SIG-M5 (cell line): ENCODE data around the gene SNX32.

Experiments
- DNase-seq: peaks from one replicate; lab custom pipeline; 2025; lab: John Stamatoyannopoulos, UW

SNX32 gene

DNA sequence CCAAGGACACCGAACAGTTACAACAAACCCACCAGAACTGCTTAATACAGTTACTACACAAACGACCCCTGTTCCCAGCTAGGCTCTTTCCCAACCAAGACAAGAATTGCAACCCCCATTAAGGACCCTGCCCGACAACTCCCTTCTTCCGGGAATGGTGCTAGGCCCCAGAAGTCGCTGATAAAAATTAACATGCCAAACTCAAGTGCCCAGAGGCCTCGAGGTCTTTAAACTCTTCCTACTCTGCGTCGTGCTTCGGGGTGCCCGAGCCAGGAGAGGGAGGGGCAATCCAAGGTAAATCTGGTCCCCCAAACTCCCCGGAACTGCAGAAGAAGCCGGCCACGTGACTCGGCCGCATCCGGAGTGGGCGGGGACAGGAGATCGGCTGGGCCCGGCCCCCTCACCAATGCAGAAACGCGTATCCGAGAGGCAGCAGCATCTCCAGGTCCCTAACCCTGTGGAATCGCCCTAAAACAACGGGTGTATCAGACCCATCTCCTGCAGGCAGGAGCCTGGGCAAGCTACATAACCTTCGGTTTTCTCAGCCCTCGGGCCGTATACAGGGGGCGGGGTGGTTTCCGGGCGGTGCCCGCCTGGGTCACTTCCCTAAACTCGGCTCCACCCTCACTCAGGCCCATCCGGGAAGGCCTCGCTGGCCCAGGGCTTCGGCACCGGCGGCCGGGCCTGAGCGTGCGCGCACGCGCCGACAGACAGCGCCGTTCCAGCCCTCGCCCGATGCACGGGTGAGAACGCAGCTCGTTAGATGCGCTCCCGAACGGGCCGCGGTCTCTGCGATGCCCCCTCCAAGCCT is 23.1 kb downstream of the SNX32 start:
- DNase-seq, result no peak

DNA sequence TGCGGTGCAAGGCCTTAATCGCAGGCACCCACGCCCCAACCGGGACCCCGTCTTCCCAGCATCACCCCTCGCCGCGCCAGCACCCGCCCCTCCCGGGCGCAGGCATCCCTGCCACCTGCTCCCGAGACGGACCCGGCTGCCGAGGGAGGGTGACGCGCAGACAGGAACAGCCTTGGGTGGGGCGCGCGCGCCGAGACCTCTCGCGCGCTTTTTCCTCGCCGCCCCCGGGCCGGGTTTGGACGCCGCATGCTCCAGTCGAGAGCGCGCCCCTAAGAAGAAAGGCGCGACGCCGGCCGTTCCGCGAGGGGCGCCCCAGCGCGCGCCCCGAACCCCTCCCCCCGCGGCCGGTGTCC is 23.7 kb downstream of the SNX32 start:
- no peak for DNase-seq

DNA sequence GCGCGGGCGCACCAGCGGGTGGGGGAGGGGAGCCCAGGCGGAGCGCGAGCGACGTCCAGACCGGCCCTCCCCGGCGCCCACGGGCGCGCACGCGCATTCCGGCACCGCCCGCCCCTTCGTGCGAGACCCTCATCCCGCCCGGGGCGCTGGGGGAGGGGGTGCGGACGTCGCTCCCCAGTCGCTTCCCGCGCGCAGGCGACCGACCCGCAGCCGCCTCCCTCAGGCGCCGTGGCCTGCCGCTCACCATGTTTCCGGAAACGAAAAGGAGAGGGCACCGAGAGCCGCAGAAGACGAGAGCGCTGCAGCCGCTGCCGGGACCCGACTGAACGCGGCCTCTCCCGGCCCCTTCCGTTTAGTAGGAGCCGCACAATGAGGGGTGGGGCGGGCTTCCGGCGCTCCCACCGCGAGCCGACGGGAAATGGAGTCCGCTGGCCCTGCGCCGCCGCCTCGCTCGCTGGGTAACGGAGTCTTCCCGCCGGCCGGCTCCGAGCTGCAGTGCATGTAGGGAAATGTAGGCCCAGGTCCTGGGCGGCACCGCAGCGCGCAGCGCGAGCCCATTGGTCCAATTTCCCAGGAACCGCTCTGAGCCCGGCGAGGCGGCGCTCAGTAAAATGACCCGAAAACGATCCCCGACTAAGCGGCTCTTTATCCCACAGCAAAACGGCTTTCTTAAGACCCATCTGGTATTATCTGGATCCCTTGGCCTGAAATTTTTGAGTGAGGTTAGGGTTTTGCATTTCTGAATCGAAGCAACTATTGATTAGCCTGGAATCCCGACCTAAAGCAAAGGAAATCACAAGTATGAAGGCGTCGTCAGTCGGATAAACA is 24.3 kb downstream of the SNX32 start, which contains the start of gene CFL1:
Gene CFL1 (minus strand): TSS at position 328 of the 828 bp plus-strand sequence. CDS start 81 bp downstream, at position 247.
- peak; percentile 77 for DNase-seq

GRCh38 chr11:65858681-65859087 is 24.9 kb downstream of the SNX32 start:
- no peak for DNase-seq

DNA sequence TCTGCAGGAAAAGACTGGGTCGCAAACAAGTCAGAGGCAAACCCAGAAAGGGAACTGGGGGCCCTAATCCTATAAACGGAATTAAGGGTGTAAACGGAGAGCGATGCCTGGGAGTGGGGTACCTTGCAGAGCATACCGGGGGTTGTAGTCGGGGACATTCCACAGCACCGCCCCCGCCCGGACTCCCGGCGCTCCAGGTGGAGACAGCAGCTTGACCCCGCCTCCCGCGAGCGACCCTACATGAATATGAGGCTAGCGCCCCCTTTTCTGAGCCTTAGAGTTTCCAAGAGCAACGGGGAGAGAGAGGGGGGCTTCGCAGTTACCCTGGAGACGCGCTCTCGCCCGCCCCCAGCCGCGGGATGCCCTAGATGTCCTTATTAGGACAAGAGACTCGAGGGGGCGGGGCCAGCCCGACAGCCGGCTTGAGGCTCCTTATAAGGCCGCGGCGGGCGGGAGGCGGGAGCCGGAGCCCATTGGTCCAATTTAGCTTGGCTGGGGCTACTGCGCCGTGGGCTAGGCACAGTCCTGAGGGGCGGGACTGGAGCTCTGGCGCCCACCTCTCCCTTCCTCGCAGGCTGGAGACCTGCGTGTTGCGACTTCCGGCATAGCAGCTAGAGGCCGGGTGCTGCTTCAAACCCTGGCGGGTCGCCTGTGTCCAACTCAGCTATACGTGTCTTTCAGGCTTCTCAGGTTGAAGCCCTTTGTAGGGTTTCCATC is 25.5 kb downstream of the SNX32 start:
- DNase-seq, result peak; percentile 95

- no peak for DNase-seq
Measured at GRCh38 chr11:65859812-65860277, 26.1 kb downstream of the SNX32 start.

- DNase-seq, result peak; percentile 73
Measured at GRCh38 chr11:65860278-65861164, 26.8 kb downstream of the SNX32 start, which contains the start of gene MUS81. Gene MUS81, plus strand, starts transcription at chr11:65860433. Its CDS starts 321 bp downstream, at chr11:65860754.

DNA sequence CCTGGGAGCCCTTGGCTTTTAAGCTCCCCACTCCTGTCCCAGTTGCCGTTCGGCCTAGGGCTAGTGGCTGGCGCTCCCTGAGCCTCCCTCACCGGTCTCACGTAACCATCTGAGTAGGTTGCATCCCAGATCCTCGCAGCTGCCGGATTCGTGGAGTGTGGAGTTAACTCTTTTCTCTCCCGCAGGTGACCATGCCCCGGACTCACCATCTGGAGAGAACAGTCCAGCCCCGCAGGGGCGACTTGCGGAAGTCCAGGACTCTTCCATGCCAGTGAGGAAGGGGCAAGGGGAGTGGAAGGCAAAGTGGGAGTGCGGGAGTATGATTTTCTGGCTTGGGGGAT is 27.4 kb downstream of the SNX32 start:
- no peak for DNase-seq

- DNase-seq, result no peak
Measured at GRCh38 chr11:65861533-65862183, 27.9 kb downstream of the SNX32 start.

DNA sequence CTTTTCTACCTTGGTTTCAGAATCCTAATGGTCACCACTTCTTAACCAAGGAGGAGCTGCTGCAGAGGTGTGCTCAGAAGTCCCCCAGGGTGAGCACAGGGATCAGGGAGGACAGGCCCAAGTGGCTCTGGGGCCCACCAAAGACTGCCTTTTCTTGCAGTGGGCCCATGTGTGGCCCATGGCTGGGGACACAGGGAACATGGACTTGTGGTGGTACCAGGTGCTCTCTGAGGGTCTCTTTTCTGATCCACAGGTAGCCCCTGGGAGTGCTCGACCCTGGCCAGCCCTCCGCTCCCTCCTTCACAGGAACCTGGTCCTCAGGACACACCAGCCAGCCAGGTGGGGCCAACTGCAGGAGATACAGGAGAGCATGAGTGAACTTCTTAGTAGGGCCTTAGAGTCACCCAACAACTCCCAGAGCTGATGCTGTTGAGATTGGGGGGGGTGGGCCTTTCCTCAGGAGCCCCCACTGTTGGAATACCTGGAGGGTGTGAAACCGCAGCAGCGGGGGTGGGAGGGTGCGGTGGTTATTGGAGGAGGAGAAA is 28.5 kb downstream of the SNX32 start:
- DNase-seq, result no peak

GRCh38 chr11:65862941-65863888 is 29.5 kb downstream of the SNX32 start:
- no peak for DNase-seq

DNA sequence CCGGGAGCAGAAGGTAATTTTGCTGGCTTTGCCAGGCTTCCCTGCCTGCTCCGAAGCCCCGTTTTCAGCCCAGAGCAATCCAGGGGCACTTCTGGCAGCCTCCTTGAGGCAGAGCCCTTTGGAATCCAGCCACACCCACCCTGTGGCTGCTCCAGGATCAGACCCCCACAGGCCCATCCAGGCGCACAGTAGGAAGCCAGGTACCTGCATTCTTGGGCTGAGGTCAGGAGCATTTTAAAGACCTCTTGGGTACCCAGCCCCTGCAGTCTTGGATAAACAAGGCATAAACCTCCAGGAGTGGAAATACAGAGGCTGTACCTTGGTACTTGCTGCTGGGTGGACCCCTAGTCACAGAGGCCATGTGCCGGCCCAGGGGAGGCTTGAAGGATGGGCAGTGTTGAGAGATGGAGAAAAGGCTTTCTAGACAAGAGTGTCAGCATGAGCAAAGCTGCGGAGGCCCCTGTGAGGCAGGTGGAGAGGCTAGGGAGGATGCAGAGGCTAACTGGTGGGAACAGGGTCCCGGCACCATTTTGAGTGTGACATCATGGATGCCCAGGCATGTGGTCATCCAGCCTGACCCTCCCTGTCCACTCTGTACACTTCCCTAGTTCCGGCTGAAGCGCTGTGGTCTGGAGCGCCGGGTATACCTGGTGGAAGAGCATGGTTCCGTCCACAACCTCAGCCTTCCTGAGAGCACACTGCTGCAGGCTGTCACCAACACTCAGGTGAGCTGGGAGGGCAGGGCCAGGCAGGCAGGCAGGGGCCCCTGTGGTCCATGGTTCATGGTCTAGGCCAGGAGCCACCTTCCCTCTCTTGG is 30.3 kb downstream of the SNX32 start:
- no peak for DNase-seq

DNA sequence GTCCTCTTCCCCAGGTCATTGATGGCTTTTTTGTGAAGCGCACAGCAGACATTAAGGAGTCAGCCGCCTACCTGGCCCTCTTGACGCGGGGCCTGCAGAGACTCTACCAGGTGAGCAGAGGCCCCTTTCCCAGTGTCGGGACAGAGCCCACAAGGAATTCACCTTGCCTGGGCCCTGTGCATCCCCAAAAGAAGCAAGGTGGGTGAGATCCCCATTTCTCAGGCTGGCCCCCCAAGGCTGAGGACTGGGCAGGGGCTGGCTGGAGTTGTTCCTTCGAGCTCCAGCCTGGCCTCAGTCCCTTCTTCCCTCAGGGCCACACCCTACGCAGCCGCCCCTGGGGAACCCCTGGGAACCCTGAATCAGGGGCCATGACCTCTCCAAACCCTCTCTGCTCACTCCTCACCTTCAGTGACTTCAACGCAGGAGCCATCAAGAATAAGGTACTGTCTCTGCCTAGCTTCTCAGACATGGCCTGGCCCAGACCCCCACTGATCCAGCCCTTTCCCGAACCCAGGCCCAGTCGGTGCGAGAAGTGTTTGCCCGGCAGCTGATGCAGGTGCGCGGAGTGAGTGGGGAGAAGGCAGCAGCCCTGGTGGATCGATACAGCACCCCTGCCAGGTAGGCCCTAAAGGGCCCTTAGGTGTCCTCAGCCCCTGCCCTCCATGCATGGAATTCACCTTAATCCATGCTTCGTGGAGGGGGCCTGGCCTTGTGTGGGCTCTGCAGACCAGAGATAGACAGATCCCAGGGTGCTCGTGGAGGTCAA is 31.1 kb downstream of the SNX32 start:
- DNase-seq, result no peak

- no peak for DNase-seq
Measured at GRCh38 chr11:65865550-65866172, 31.9 kb downstream of the SNX32 start.

GRCh38 chr11:65866509-65867283 is 32.9 kb downstream of the SNX32 start:
- DNase-seq, result no peak

DNA sequence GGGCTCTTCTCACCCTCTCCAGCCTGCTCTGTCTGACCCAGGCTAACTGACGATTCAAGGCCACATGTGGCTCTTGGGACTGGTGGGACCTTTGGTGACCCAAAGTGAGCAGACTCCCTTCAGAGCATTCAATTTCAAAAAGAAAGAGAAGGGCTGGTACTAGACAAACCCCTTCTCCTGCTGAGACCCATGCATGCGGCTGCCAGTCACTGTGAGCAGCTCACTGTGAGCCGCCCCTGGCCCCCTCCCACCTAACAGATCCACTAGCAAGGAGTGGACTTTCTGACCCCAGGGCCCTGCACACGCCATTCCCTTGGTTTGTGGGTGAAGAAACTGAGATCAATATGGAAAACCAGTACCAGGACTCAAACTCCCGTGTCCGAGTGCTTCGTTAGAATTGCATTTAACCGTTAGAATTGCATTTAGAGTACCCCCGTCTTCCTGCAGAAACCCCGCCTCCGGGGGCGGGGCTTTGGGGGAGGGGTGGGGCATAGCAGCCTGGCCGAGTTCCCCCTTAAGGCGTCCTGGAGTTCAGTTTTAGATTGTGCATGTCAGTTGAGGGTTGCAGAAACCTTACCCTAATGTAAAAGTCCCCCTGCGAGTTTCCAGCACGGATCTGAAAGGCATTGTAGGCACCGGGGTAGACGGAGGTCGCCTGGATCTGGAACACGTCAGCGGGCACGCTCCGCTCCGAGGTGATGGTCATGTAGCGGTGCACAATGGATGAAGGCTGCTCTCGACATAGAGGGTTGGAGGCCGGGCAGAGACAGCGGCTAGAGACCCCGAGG is 33.7 kb downstream of the SNX32 start:
- no peak for DNase-seq
